T-cell (primary cell): Measurements from ENCODE around the gene KLF1. TPM values are rescaled to one million over a fixed set of nuclear protein-coding genes. Genes with fewer than 3 reads are reported as not detected.
A peak's percentile ranks its signal among the peaks of the same experiment; 100 is the strongest.

ENCODE experiments used
- ATAC-seq, 4 experiments: fragments of 200-7000 bp in 3 of 4; fragments of 150-1000 bp in 1 of 4; cut with Tn5 transposase; replicated peaks in 1 of 4; 1 replicate in 3 of 4; 2 replicates in 1 of 4; pipeline ENCODE4 v1.10.0; 2021; ENCODE audit warnings: moderate library complexity in 3 of 4, mild to moderate bottlenecking in 2 of 4, moderate number of reproducible peaks in 1 of 4
- CTCF ChIA-PET, 2 donors: fragments of 300-600 bp; sonication (Branson Sonifier 250); formaldehyde crosslinking; loops; one replicate each; lab custom pipeline; 2022; ENCODE audit warnings: antibody characterized with exemption in 2 of 2; lab: Charles Lee
- POLR2A ChIA-PET, 2 donors: fragments of 300-600 bp; sonication (Branson Sonifier 250); formaldehyde crosslinking; loops; one replicate each; lab custom pipeline; 2022; ENCODE audit warnings: antibody characterized with exemption in 2 of 2; lab: Charles Lee
- DNase-seq, 35 experiments: peaks; one replicate each; pipeline versions ENCODE4 v3.0.0 to v3.0.0-alpha.2; 2013 to 2023
- H3K27ac ChIP-seq: one replicate; pipeline ENCODE4 v1.5.1; 2013; ENCODE audit warnings: low read length
- H3K27me3 ChIP-seq, 2 experiments: replicated peaks in 1 of 2; 1 replicate in 1 of 2; 2 replicates in 1 of 2; pipeline versions ENCODE4 v1.6.1 to v1.7.0; 2013; ENCODE audit warnings: low read length in 1 of 2, mixed read lengths in 1 of 2; ENCODE audit not compliant: control insufficient read depth in 2 of 2, insufficient read depth in 2 of 2; ENCODE audit errors: extremely low read depth in 1 of 2
- H3K36me3 ChIP-seq, 2 donors: 1 replicate in 1 of 2; 2 replicates in 1 of 2; pipeline versions ENCODE4 v1.6.1 to v1.7.0; 2013; ENCODE audit warnings: low read length in 1 of 2; ENCODE audit not compliant: control insufficient read depth in 2 of 2, insufficient read depth in 1 of 2; ENCODE audit errors: extremely low read depth in 1 of 2
- H3K4me1 ChIP-seq, 2 experiments: 1 replicate in 1 of 2; 2 replicates in 1 of 2; pipeline versions ENCODE4 v1.6.1 to v1.7.0; 2013; ENCODE audit warnings: low read length in 2 of 2, mixed read lengths in 1 of 2; ENCODE audit not compliant: insufficient read depth in 2 of 2, control insufficient read depth in 1 of 2; ENCODE audit errors: extremely low read depth in 1 of 2
- H3K4me3 ChIP-seq, 2 donors: 1 replicate in 1 of 2; 2 replicates in 1 of 2; pipeline versions ENCODE4 v1.5.1 to v1.7.0; 2013; ENCODE audit warnings: mild to moderate bottlenecking in 2 of 2, low read length in 1 of 2, moderate library complexity in 1 of 2; ENCODE audit not compliant: control insufficient read depth in 1 of 2; ENCODE audit errors: extremely low read depth in 1 of 2
- H3K9me3 ChIP-seq: 2 replicates; pipeline ENCODE4 v1.7.0; 2013
- H3K27ac Mint-ChIP-seq, 2 donors: one replicate each; pipeline ENCODE4 v1.8.0; 2020 to 2021; ENCODE audit warnings: mild to moderate bottlenecking in 2 of 2, mixed read lengths in 2 of 2
- H3K27me3 Mint-ChIP-seq, 2 donors: one replicate each; pipeline ENCODE4 v1.8.0; 2021 to 2022; ENCODE audit warnings: mixed read lengths in 2 of 2
- H3K36me3 Mint-ChIP-seq: one replicate; pipeline ENCODE4 v1.8.0; 2021; ENCODE audit warnings: mixed read lengths
- H3K4me1 Mint-ChIP-seq, 3 donors: one replicate each; pipeline ENCODE4 v1.8.0; 2020 to 2022; ENCODE audit warnings: mixed read lengths in 3 of 3, mild to moderate bottlenecking in 1 of 3
- H3K4me3 Mint-ChIP-seq, 3 donors: one replicate each; pipeline ENCODE4 v1.8.0; 2020 to 2022; ENCODE audit warnings: mild to moderate bottlenecking in 3 of 3, mixed read lengths in 3 of 3, moderate library complexity in 3 of 3
- H3K9me3 Mint-ChIP-seq, 3 donors: one replicate each; pipeline ENCODE4 v1.8.0; 2020 to 2022; ENCODE audit warnings: mixed read lengths in 3 of 3
- WGBS: methylation state at CpG from one replicate; pipeline ENCODE4 v1.1.5; 2013; ENCODE audit warnings: missing lambda C conversion rate; ENCODE audit not compliant: insufficient coverage; 5-methylcytosine and 5-hydroxymethylcytosine counted together
- total RNA-seq, 35 experiments: library from RNA in 6 of 35; stranded (reverse) in 6 of 35; fragments of 120-200 nt in 1 of 35; gene quantifications; one replicate each; pipeline versions ENCODE4 v1.2.1 to v1.2.4 and lab custom pipeline; 2013 to 2026

KLF1 gene
- total RNA-seq, 5 donors from 2014 or later (not counting 1 experiment from before 2014, with no cell fraction given): 0.36 to 0.67 (median 0.38) TPM; not detected in 2

- no peaks in the 10 kb centered on the region for H3K9me3 ChIP-seq
- DNase-seq (no peak), ATAC-seq (no peak)
- ChIA-PET CTCF (interaction anchor here in 1 of 2 donors (0.5 to 0.6 kb wide), 2 partner anchors 22 to 262 kb away, joined by 3 to 5 read pairs; no protein-coding TSS in a partner anchor), POLR2A (no interaction called here)
- H3K4me3 Mint-ChIP-seq: peak overlapping the region; percentile 17 to 85 (median 21)
- no peaks in the 10 kb centered on the region for H3K36me3 Mint-ChIP-seq
- peaks cover 5 to 12% of the 10 kb centered on the region in 2 experiments for H3K4me1 ChIP-seq
- H3K27me3 Mint-ChIP-seq: peaks cover 0 to 11% of the 10 kb centered on the region in 2 donors
- no peaks in the 10 kb centered on the region for H3K36me3 ChIP-seq
- WGBS: 95% methylated on average over 20 of the region's 29 CpGs
- H3K4me3 ChIP-seq: no peak overlapping the region
- no peaks in the 10 kb centered on the region for H3K9me3 Mint-ChIP-seq
- H3K4me1 Mint-ChIP-seq: peaks cover 8 to 13% (median 10%) of the 10 kb centered on the region in 3 donors
- no peak overlapping the region for H3K27ac ChIP-seq
- no peak overlapping the region for H3K27ac Mint-ChIP-seq
- H3K27me3 ChIP-seq: peaks cover 2 to 43% of the 10 kb centered on the region in 2 experiments
These were observed 20.4 kb downstream of the KLF1 start for GRCh38 chr19:12866416-12867119.

GRCh38 chr19:12865746-12866415 is 21.1 kb downstream of the KLF1 start:
- H3K4me3 ChIP-seq: no peak overlapping the region
- H3K27ac ChIP-seq: no peak overlapping the region
- H3K9me3 Mint-ChIP-seq: no peaks in the 10 kb centered on the region
- DNase-seq: no peak
- no peaks in the 10 kb centered on the region for H3K9me3 ChIP-seq
- WGBS: 89% methylated on average over 18 of the region's 19 CpGs
- H3K4me1 ChIP-seq: peaks cover 5 to 12% of the 10 kb centered on the region in 2 experiments
- no peaks in the 10 kb centered on the region for H3K36me3 Mint-ChIP-seq
- H3K27me3 Mint-ChIP-seq: peaks cover 5 to 11% of the 10 kb centered on the region in 2 donors
- H3K4me1 Mint-ChIP-seq: peaks cover 8 to 13% (median 10%) of the 10 kb centered on the region in 3 donors
- H3K36me3 ChIP-seq: no peaks in the 10 kb centered on the region
- ATAC-seq: no peak
- ChIA-PET POLR2A (no interaction called here), CTCF (interaction anchor here in 1 of 2 donors (0.5 kb wide), 1 partner anchor 23 kb away, joined by 5 read pairs; no protein-coding TSS in a partner anchor)
- H3K27ac Mint-ChIP-seq: no peak overlapping the region
- peaks cover 2 to 46% of the 10 kb centered on the region in 2 experiments for H3K27me3 ChIP-seq
- peak overlapping the region in 1 of 3 donors; percentile 85 for H3K4me3 Mint-ChIP-seq

GRCh38 chr19:12864721-12865715 is 22.0 kb downstream of the KLF1 start:
- H3K36me3 ChIP-seq: no peaks in the 10 kb centered on the region
- H3K4me3 ChIP-seq: no peak overlapping the region
- H3K27ac ChIP-seq: no peak overlapping the region
- POLR2A ChIA-PET: interaction anchor here in 1 of 2 donors (0.6 to 0.7 kb wide), 2 partner anchors 15 to 277 kb away, joined by 3 to 6 read pairs; no protein-coding TSS in a partner anchor
- DNase-seq: no peak
- peaks cover 5 to 12% of the 10 kb centered on the region in 2 experiments for H3K4me1 ChIP-seq
- Mint-ChIP-seq H3K27ac (no peak overlapping the region), H3K4me3 (no peak overlapping the region), H3K36me3 (no peaks in the 10 kb centered on the region), H3K27me3 (peaks cover 5 to 11% of the 10 kb centered on the region in 2 donors), H3K4me1 (peaks cover 8 to 13% (median 10%) of the 10 kb centered on the region in 3 donors), H3K9me3 (no peaks in the 10 kb centered on the region)
- ATAC-seq: no peak
- H3K9me3 ChIP-seq: no peaks in the 10 kb centered on the region
- peaks cover 2 to 50% of the 10 kb centered on the region in 2 experiments for H3K27me3 ChIP-seq
- CTCF ChIA-PET: interaction anchor here in 1 of 2 donors (0.8 kb wide), 1 partner anchor 20 kb away, joined by 3 read pairs; no protein-coding TSS in a partner anchor
- WGBS: 93% methylated on average over 27 of the region's 34 CpGs

- H3K4me1 Mint-ChIP-seq: peaks cover 8 to 13% (median 10%) of the 10 kb centered on the region in 3 donors
- 74% methylated on average over 3 of the region's 4 CpGs for WGBS
- ATAC-seq (no peak), DNase-seq (no peak)
- H3K36me3 Mint-ChIP-seq: no peaks in the 10 kb centered on the region
- H3K27ac Mint-ChIP-seq: no peak overlapping the region
- peaks cover 5 to 11% of the 10 kb centered on the region in 2 donors for H3K27me3 Mint-ChIP-seq
- ChIA-PET POLR2A (interaction anchor here in 1 of 2 donors (0.6 to 0.7 kb wide), 2 partner anchors 16 to 276 kb away, joined by 3 to 6 read pairs; no protein-coding TSS in a partner anchor), CTCF (interaction anchor here in 1 of 2 donors (0.8 kb wide), 1 partner anchor 21 kb away, joined by 3 read pairs; no protein-coding TSS in a partner anchor)
- Histone ChIP-seq H3K4me1 (peaks cover 5 to 12% of the 10 kb centered on the region in 2 experiments), H3K36me3 (no peaks in the 10 kb centered on the region), H3K4me3 (no peak overlapping the region), H3K27me3 (peaks cover 2 to 53% of the 10 kb centered on the region in 2 experiments), H3K27ac (no peak overlapping the region), H3K9me3 (no peaks in the 10 kb centered on the region)
- H3K9me3 Mint-ChIP-seq: no peaks in the 10 kb centered on the region
- H3K4me3 Mint-ChIP-seq: no peak overlapping the region
These were observed 22.9 kb downstream of the KLF1 start for GRCh38 chr19:12864143-12864542.

- no peak for ATAC-seq
- no peak overlapping the region for H3K4me3 Mint-ChIP-seq
- Histone ChIP-seq H3K4me1 (no peaks in the 10 kb centered on the region), H3K27ac (no peak overlapping the region), H3K36me3 (no peaks in the 10 kb centered on the region), H3K27me3 (peaks cover 2 to 24% of the 10 kb centered on the region in 2 experiments), H3K4me3 (no peak overlapping the region), H3K9me3 (peaks cover 3% of the 10 kb centered on the region)
- 40% methylated on average over 1 of the region's 7 CpGs for WGBS
- H3K36me3 Mint-ChIP-seq: no peaks in the 10 kb centered on the region
- no peak for DNase-seq
- ChIA-PET CTCF (no interaction called here), POLR2A (interaction anchor here in 1 of 2 donors (0.6 kb wide), 1 partner anchor 562 kb away, joined by 3 read pairs; no protein-coding TSS in a partner anchor)
- no peak overlapping the region for H3K27ac Mint-ChIP-seq
- no peaks in the 10 kb centered on the region for H3K4me1 Mint-ChIP-seq
- H3K9me3 Mint-ChIP-seq: peaks cover 0 to 3% (median 3%) of the 10 kb centered on the region in 3 donors
- peaks cover 0 to 5% of the 10 kb centered on the region in 2 donors for H3K27me3 Mint-ChIP-seq
These were observed 27.5 kb downstream of the KLF1 start for GRCh38 chr19:12859546-12859945.
